ENCODE results near the gene TSHZ1.

- no peak for TF ChIP-seq POLR2AphosphoS5 (IDR thresholded peaks at IDR 0.05; ENCODE audit: low read depth, low read length)
- TF ChIP-seq, protein P1, sequence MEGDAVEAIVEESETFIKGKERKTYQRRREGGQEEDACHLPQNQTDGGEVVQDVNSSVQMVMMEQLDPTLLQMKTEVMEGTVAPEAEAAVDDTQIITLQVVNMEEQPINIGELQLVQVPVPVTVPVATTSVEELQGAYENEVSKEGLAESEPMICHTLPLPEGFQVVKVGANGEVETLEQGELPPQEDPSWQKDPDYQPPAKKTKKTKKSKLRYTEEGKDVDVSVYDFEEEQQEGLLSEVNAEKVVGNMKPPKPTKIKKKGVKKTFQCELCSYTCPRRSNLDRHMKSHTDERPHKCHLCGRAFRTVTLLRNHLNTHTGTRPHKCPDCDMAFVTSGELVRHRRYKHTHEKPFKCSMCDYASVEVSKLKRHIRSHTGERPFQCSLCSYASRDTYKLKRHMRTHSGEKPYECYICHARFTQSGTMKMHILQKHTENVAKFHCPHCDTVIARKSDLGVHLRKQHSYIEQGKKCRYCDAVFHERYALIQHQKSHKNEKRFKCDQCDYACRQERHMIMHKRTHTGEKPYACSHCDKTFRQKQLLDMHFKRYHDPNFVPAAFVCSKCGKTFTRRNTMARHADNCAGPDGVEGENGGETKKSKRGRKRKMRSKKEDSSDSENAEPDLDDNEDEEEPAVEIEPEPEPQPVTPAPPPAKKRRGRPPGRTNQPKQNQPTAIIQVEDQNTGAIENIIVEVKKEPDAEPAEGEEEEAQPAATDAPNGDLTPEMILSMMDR (IDR thresholded peaks at IDR 0.05; ENCODE audit: control extremely low read depth in 1 of 3, insufficient read depth in 1 of 3, low read depth in 1 of 3, low read length in 3 of 3) = no peak
- no peak for TF ChIP-seq YY1 (IDR thresholded peaks at IDR 0.05; ENCODE audit: low read depth, low read length)
- no peak for TF ChIP-seq GABPA (IDR thresholded peaks at IDR 0.05; ENCODE audit: borderline replicate concordance, insufficient read depth, low read length)
- no peak for TF ChIP-seq EP300 (IDR thresholded peaks at IDR 0.05; ENCODE audit: borderline replicate concordance in 1 of 2, low read depth in 2 of 2, low read length in 2 of 2)
- TF ChIP-seq BRCA1 (IDR thresholded peaks at IDR 0.05; ENCODE audit: low read depth, low read length) = no peak
These were observed 6.3 kb upstream of the TSHZ1 start for GRCh38 chr18:75204269-75204731.
